Measurements from ENCODE around the gene HSPB1. TPM values are rescaled to one million over a fixed set of nuclear protein-coding genes. Genes with fewer than 3 reads are reported as not detected.
A peak's percentile ranks its signal among the peaks of the same experiment; 100 is the strongest.
"Not testable (repeated sequence)": the region's sequence is repeated elsewhere in the genome, so short reads cannot be mapped to it uniquely, and the experiment has no call there.

HSPB1 gene
- total RNA-seq, 1 experiment from 2014 or later, result 92.2 TPM

GRCh38 chr7:76296743-76297740 is 5.4 kb upstream of the HSPB1 start:
- in situ Hi-C loops (cut with HindIII; ENCODE audit: low pct_unique_long_range_greater_than_20kb, low sequenced_read_pairs), result no loop called here
- no peak for DNase-seq (ENCODE audit: low read depth, low spot score)

GRCh38 chr7:76300166-76300731 is 2.2 kb upstream of the HSPB1 start:
- in situ Hi-C loops (cut with HindIII; ENCODE audit: low pct_unique_long_range_greater_than_20kb, low sequenced_read_pairs), result no loop called here
- DNase-seq (ENCODE audit: low read depth, low spot score), result no peak

- in situ Hi-C loops (cut with HindIII; ENCODE audit: low pct_unique_long_range_greater_than_20kb, low sequenced_read_pairs), result no loop called here
- no peak for DNase-seq (ENCODE audit: low read depth, low spot score)
Measured at GRCh38 chr7:76301000-76301399, 1.5 kb upstream of the HSPB1 start.

- in situ Hi-C loops (cut with HindIII; ENCODE audit: low pct_unique_long_range_greater_than_20kb, low sequenced_read_pairs), result no loop called here
- DNase-seq (ENCODE audit: low read depth, low spot score), result peak; percentile 97
Measured at GRCh38 chr7:76303202-76304147, 1.0 kb downstream of the HSPB1 start.

GRCh38 chr7:76304888-76305375 is 2.5 kb downstream of the HSPB1 start:
- in situ Hi-C loops (cut with HindIII; ENCODE audit: low pct_unique_long_range_greater_than_20kb, low sequenced_read_pairs), result no loop called here
- no peak for DNase-seq (ENCODE audit: low read depth, low spot score)

GRCh38 chr7:76308874-76309273 is 6.4 kb downstream of the HSPB1 start:
- in situ Hi-C loops (cut with HindIII; ENCODE audit: low pct_unique_long_range_greater_than_20kb, low sequenced_read_pairs); DNase-seq (ENCODE audit: low read depth, low spot score): not testable (repeated sequence)

- DNase-seq (ENCODE audit: low read depth, low spot score); in situ Hi-C loops (cut with HindIII; ENCODE audit: low pct_unique_long_range_greater_than_20kb, low sequenced_read_pairs): not testable (repeated sequence)
Measured at GRCh38 chr7:76309341-76310101, 7.0 kb downstream of the HSPB1 start.

- in situ Hi-C loops (cut with HindIII; ENCODE audit: low pct_unique_long_range_greater_than_20kb, low sequenced_read_pairs), result no loop called here
Measured at GRCh38 chr7:76310102-76310957, 7.9 kb downstream of the HSPB1 start.

GRCh38 chr7:76311838-76312237 is 9.4 kb downstream of the HSPB1 start:
- in situ Hi-C loops (cut with HindIII; ENCODE audit: low pct_unique_long_range_greater_than_20kb, low sequenced_read_pairs); DNase-seq (ENCODE audit: low read depth, low spot score): not testable (repeated sequence)

More at GRCh38 chr7:76310102-76310957, 7.9 kb downstream of the HSPB1 start:
- DNase-seq (ENCODE audit: low read depth, low spot score), result peak; percentile 99

GRCh38 chr7:76314042-76314721 is 11.7 kb downstream of the HSPB1 start:
- in situ Hi-C loops (cut with HindIII; ENCODE audit: low pct_unique_long_range_greater_than_20kb, low sequenced_read_pairs), result no loop called here
- DNase-seq (ENCODE audit: low read depth, low spot score), result peak; percentile 97

GRCh38 chr7:76314740-76315139 is 12.3 kb downstream of the HSPB1 start:
- in situ Hi-C loops (cut with HindIII; ENCODE audit: low pct_unique_long_range_greater_than_20kb, low sequenced_read_pairs); DNase-seq (ENCODE audit: low read depth, low spot score): not testable (repeated sequence)

GRCh38 chr7:76315364-76315763 is 12.9 kb downstream of the HSPB1 start:
- in situ Hi-C loops (cut with HindIII; ENCODE audit: low pct_unique_long_range_greater_than_20kb, low sequenced_read_pairs), result no loop called here
- DNase-seq (ENCODE audit: low read depth, low spot score), result no peak

GRCh38 chr7:76316984-76317781 is 14.7 kb downstream of the HSPB1 start:
- in situ Hi-C loops (cut with HindIII; ENCODE audit: low pct_unique_long_range_greater_than_20kb, low sequenced_read_pairs), result no loop called here
- no peak for DNase-seq (ENCODE audit: low read depth, low spot score)

GRCh38 chr7:76317782-76318487 is 15.5 kb downstream of the HSPB1 start:
- DNase-seq (ENCODE audit: low read depth, low spot score), result peak; percentile 98
- in situ Hi-C loops (cut with HindIII; ENCODE audit: low pct_unique_long_range_greater_than_20kb, low sequenced_read_pairs), result no loop called here

Measured in SK-MEL-5 (cell line).